A549 treated with dexamethasone at 1 μM for 4 hours (cell line): ENCODE results near the gene LCE1E. TPM values are rescaled to one million over a fixed set of nuclear protein-coding genes. Genes with fewer than 3 reads are reported as not detected.

Experiments
- total RNA-seq: library from RNA; stranded (reverse); fragments of 200-300 nt; extraction: Qiagen RNA extraction; gene quantifications from 5 replicates; pipeline ENCODE4 v1.2.3, GENCODE V29; 2022

The LCE1E gene, protein sequence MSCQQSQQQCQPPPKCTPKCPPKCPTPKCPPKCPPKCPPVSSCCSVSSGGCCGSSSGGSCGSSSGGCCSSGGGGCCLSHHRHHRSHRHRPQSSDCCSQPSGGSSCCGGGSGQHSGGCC
- not detected in 5 replicates for total RNA-seq

DNA sequence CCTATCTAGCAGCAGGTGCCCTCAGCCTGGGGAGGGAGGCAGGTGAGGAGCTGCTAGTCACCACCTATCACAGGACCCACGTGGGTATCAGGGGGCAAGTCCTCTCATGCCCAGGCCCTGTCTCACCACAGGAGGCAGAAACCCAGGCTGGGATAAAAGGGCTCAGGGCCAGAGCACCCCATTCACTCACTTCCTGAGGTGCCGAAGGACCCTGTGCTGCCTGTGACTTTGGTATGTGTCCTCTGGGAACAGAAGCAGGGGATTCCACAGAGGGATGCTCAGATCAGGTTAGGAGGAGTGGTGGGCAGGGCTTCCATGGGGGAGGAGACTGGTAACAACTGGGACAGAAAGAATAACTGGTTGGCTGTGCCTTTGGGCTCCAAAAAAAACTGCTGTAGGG is at the start of gene LCE1E:
LCE1E (plus strand) TSS at position 181 of the 400 bp plus-strand sequence. CDS start 1,043 bp downstream, outside the sequence.

DNA sequence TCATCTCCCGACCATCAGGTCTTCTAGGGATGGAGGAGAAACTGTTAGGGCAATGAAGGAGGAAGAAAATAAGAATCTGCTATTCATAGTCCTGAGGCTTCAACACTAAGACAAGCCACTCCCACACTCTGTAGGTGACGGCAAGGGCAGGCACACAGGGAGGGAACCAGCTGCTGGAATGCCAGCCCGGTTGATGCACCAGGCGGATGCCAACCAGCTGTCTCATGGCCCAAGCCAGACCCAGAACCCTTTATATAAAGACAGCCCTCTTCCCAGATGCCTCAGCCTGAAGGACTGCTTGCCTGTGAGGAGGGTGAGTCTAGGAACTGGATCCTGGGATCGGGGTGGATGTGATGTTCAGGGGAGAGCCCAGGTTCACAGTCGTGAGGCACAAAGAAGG is 28.3 kb upstream of the LCE1E start, which contains the start of gene KPRP:
KPRP (plus strand) TSS at position 279 of the 400 bp plus-strand sequence. CDS start 1,564 bp downstream, outside the sequence.

DNA sequence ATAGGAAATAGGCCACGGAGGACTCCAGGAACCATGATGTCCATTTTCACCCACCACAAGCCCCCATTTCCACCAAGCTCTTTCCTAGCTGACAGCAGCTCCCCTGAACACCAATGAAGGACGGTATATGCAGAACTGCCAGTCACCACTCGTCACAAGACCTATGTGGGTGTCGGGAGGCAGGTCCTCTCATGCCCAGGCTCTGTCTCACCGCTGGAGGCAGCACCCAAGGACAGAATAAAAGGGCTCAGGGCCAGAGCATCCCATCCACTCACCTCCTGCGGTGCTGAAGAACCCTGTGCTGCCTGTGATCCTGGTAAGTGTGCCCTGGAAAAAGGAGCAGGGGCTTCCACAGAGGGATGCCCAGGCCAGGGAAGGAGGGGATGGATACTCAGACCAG is 11.2 kb upstream of the LCE1E start, which contains the start of gene LCE1F:
LCE1F (plus strand) TSS at position 266 of the 400 bp plus-strand sequence. CDS start 1,232 bp downstream, outside the sequence.

DNA sequence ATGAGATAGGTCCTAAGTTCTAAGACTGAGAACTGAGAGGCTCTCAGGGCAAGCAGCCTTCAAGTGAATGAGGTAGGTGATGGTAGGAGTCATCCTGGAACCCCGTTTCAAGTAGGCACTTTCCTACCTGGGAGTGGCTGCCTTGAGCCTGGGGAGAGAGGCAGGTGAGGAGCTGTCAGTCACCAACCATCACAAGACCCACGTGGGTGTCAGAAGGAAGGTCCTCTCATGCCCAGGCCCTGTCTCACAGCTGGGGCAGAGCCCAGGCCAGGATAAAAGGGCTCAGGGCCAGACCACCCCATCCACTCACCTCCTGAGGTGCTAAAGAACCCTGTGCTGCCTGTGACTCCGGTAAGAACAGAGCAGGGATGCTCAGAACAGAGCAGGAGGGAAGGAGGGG is 10.4 kb downstream of the LCE1E start, which contains the start of gene LCE1D:
LCE1D (plus strand) TSS at position 301 of the 400 bp plus-strand sequence. CDS start 1,074 bp downstream, outside the sequence.

DNA sequence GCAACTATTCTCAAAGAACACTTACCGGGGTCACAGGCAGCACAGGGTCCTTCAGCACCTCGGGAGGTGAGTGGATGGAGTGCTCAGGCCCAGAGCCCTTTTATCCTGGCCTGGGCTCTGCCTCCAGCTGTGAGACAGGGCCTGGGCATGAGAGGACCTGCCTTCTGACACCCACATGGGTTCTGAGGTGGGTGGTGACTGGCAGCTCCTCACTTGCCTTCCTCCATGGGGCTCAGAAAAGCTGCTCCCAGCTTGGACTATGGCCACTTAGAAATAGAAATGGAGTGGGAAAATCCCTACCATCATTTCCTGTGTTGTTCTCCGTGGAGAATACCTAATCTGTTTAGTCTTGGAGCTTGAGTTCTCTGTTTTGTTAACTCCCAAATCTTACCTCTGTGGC is 20.5 kb downstream of the LCE1E start, which contains the start of gene LCE1C:
LCE1C (minus strand) TSS at position 76 of the 400 bp plus-strand sequence. CDS start 1,173 bp downstream, outside the sequence.

DNA sequence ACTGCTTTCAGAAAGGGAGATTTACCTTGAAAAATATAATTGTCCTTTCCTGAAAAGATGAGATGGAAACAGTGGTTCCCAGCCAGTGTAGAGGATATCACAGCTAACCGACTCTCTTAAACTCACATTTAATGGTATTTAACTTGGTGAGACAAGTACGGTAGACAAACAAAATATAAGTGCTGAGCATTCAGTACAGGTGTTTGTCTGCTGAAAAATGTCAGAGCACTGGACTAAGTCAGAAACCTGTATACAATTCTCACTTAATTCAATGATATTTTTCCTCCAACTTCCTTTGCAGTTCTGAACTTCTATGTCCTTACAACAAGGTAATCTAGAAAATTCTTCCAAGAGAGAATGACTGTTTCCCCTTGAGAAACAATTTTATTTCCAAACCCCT is 25.6 kb downstream of the LCE1E start, which contains the start of gene LCE1B:
LCE1B (plus strand) TSS at position 301 of the 400 bp plus-strand sequence. CDS start 476 bp downstream, outside the sequence.

DNA sequence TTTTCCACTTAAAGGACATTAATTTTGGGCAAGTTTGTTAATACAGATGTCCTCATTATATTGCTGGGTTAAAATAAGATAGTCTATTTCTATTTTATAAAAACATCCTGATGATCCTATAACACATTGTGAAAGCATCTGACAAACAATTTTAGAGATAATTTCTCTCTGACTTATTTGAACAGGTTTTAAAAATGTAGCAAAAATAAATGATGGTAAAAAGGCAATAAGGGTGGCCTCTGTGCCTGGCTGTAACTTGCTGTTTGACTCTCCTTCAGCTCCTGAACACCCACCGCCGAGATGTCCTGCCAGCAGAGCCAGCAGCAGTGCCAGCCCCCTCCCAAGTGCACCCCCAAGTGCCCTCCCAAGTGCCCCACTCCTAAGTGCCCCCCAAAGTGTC is 41.1 kb downstream of the LCE1E start, which contains the start of gene LCE1A:
LCE1A (plus strand) TSS at position 301 of the 400 bp plus-strand sequence; CDS start at position 301, 0 bp downstream.

Other genes with a start within 250 kb of the LCE1E start
- gene LCE3E, start 219.5 kb upstream of the LCE1E start, total RNA-seq = 0.24 to 0.26 TPM in 2 of 5 replicates, not detected in the others
- gene LCE3D, start 205.7 kb upstream of the LCE1E start, total RNA-seq = 2.1 to 4.5 TPM (median 3.6 TPM) in 5 replicates
- gene LCE3C, start 186.0 kb upstream of the LCE1E start, total RNA-seq = not detected in 5 replicates
- gene LCE3B, start 172.4 kb upstream of the LCE1E start, total RNA-seq = not detected in 5 replicates
- not detected in 5 replicates for gene LCE3A, start 163.2 kb upstream of the LCE1E start, total RNA-seq
- not detected in 5 replicates for gene LCE2D, start 122.9 kb upstream of the LCE1E start, total RNA-seq
- gene LCE2C, start 111.0 kb upstream of the LCE1E start, total RNA-seq = not detected in 5 replicates
- gene LCE2B, start 100.1 kb upstream of the LCE1E start, total RNA-seq = not detected in 5 replicates
- gene LCE2A, start 87.9 kb upstream of the LCE1E start, total RNA-seq = not detected in 5 replicates
- not detected in 5 replicates for gene LCE4A, start 78.1 kb upstream of the LCE1E start, total RNA-seq
- gene KPRP, start 28.2 kb upstream of the LCE1E start, total RNA-seq = not detected in 5 replicates
- not detected in 5 replicates for gene LCE1F, start 11.1 kb upstream of the LCE1E start, total RNA-seq
- gene LCE1D, start 10.5 kb downstream of the LCE1E start, total RNA-seq = not detected in 5 replicates
- 0.14 TPM in 1 of 5 replicates, not detected in the others for gene LCE1C, start 20.4 kb downstream of the LCE1E start, total RNA-seq
- 0.08 TPM in 1 of 5 replicates, not detected in the others for gene LCE1B, start 25.7 kb downstream of the LCE1E start, total RNA-seq
- not detected in 5 replicates for gene LCE1A, start 41.2 kb downstream of the LCE1E start, total RNA-seq
- gene LCE6A, start 56.6 kb downstream of the LCE1E start, total RNA-seq = not detected in 5 replicates
- gene LCE7A, start 73.7 kb downstream of the LCE1E start, total RNA-seq = not detected in 5 replicates
- gene SMCP, start 92.1 kb downstream of the LCE1E start, total RNA-seq = not detected in 5 replicates
- gene IVL, start 122.3 kb downstream of the LCE1E start, total RNA-seq = 0.05 to 0.12 TPM (median 0.09 TPM) in 5 replicates
- not detected in 5 replicates for gene SPRR5, start 160.9 kb downstream of the LCE1E start, total RNA-seq
- not detected in 5 replicates for gene SPRR4, start 184.4 kb downstream of the LCE1E start, total RNA-seq
- not detected in 5 replicates for gene SPRR1A, start 197.8 kb downstream of the LCE1E start, total RNA-seq
- gene SPRR3, start 215.5 kb downstream of the LCE1E start, total RNA-seq = not detected in 5 replicates
- gene SPRR1B, start 244.9 kb downstream of the LCE1E start, total RNA-seq = not detected in 5 replicates